ENCODE measurements around the gene HGF. TPM values are rescaled to one million over a fixed set of nuclear protein-coding genes. Genes with fewer than 3 reads are reported as not detected.

Gene HGF
- total RNA-seq, 1 experiment from 2014 or later = not detected

GRCh38 chr7:81789406-81790119 lies 19.7 kb upstream of the HGF start:
- H3K27me3 ChIP-seq (replicated peaks; ENCODE audit: control insufficient read depth, insufficient read depth, low read length) = no peaks in the 10 kb centered on the region
- ChIA-PET CTCF (no interaction called here), POLR2A (no interaction called here)
- H3K36me3 ChIP-seq (ENCODE audit: control insufficient read depth, insufficient read depth, low read length) = no peaks in the 10 kb centered on the region
- Mint-ChIP-seq H3K9me3 (ENCODE audit: unreplicated experiment) (no peaks in the 10 kb centered on the region), H3K27me3 (ENCODE audit: insufficient read depth, unreplicated experiment) (peaks cover 6% of the 10 kb centered on the region), H3K36me3 (ENCODE audit: insufficient read depth, unreplicated experiment) (no peaks in the 10 kb centered on the region), H3K4me1 (ENCODE audit: low read depth, unreplicated experiment) (no peaks in the 10 kb centered on the region), H3K27ac (ENCODE audit: unreplicated experiment) (no peak overlapping the region), H3K4me3 (ENCODE audit: unreplicated experiment) (no peak overlapping the region)
- DNase-seq = no peak
- no peaks in the 10 kb centered on the region for H3K9me3 ChIP-seq
- H3K4me3 ChIP-seq (ENCODE audit: low read depth, low read length) = no peak overlapping the region
- H3K4me1 ChIP-seq = no peaks in the 10 kb centered on the region
- intact Hi-C loops (cut with micrococcal nuclease; ENCODE audit: unreplicated experiment) = no loop called here
- TF ChIP-seq, protein P1, sequence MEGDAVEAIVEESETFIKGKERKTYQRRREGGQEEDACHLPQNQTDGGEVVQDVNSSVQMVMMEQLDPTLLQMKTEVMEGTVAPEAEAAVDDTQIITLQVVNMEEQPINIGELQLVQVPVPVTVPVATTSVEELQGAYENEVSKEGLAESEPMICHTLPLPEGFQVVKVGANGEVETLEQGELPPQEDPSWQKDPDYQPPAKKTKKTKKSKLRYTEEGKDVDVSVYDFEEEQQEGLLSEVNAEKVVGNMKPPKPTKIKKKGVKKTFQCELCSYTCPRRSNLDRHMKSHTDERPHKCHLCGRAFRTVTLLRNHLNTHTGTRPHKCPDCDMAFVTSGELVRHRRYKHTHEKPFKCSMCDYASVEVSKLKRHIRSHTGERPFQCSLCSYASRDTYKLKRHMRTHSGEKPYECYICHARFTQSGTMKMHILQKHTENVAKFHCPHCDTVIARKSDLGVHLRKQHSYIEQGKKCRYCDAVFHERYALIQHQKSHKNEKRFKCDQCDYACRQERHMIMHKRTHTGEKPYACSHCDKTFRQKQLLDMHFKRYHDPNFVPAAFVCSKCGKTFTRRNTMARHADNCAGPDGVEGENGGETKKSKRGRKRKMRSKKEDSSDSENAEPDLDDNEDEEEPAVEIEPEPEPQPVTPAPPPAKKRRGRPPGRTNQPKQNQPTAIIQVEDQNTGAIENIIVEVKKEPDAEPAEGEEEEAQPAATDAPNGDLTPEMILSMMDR (IDR thresholded peaks at IDR 0.05; ENCODE audit: insufficient read depth in 1 of 2, low read depth in 1 of 2, low read length in 1 of 2, severe bottlenecking in 1 of 2, unreplicated experiment in 1 of 2) = no peak
- no TSS peak for BruUV-seq (replicated peaks)

DNA sequence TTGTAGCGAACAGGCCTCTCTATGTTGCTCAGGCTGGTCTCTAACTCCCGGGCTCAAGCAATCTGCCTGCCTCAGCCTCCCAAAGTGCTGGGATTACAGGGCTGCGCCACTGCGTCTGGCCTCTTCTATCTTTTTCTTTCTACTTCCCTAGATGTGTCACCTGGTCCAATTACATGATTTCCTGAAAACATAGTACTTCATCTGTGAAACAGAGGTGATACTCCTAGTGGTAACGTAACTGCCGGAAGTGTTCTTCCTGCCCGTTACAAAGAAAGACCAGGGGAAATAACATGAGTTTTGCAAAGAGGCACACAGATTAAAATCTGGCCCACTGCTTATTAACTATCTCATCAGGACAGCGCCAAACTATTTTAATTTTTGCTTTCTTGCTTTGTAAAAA lies 18.4 kb upstream of the HGF start:
- H3K27me3 ChIP-seq (replicated peaks; ENCODE audit: control insufficient read depth, insufficient read depth, low read length) = no peaks in the 10 kb centered on the region
- Mint-ChIP-seq H3K27me3 (ENCODE audit: insufficient read depth, unreplicated experiment) (peaks cover 6% of the 10 kb centered on the region), H3K36me3 (ENCODE audit: insufficient read depth, unreplicated experiment) (no peaks in the 10 kb centered on the region), H3K27ac (ENCODE audit: unreplicated experiment) (no peak overlapping the region), H3K9me3 (ENCODE audit: unreplicated experiment) (no peaks in the 10 kb centered on the region), H3K4me3 (ENCODE audit: unreplicated experiment) (no peak overlapping the region), H3K4me1 (ENCODE audit: low read depth, unreplicated experiment) (no peaks in the 10 kb centered on the region)
- no peaks in the 10 kb centered on the region for H3K36me3 ChIP-seq (ENCODE audit: control insufficient read depth, insufficient read depth, low read length)
- no peak for DNase-seq
- intact Hi-C loops (cut with micrococcal nuclease; ENCODE audit: unreplicated experiment) = no loop called here
- H3K4me1 ChIP-seq = no peaks in the 10 kb centered on the region
- H3K9me3 ChIP-seq = no peaks in the 10 kb centered on the region
- no TSS peak for BruUV-seq (replicated peaks)
- no peak overlapping the region for H3K4me3 ChIP-seq (ENCODE audit: low read depth, low read length)
- CTCF ChIA-PET = no interaction called here
- TF ChIP-seq, protein P1 (IDR thresholded peaks at IDR 0.05; ENCODE audit: insufficient read depth in 1 of 2, low read depth in 1 of 2, low read length in 1 of 2, severe bottlenecking in 1 of 2, unreplicated experiment in 1 of 2) = no peak
- POLR2A ChIA-PET = no interaction called here

- no peak for DNase-seq
- TF ChIP-seq, protein P1 (IDR thresholded peaks at IDR 0.05; ENCODE audit: insufficient read depth in 1 of 2, low read depth in 1 of 2, low read length in 1 of 2, severe bottlenecking in 1 of 2, unreplicated experiment in 1 of 2) = no peak
- no peaks in the 10 kb centered on the region for H3K9me3 Mint-ChIP-seq (ENCODE audit: unreplicated experiment)
- no peaks in the 10 kb centered on the region for H3K36me3 Mint-ChIP-seq (ENCODE audit: insufficient read depth, unreplicated experiment)
- POLR2A ChIA-PET = no interaction called here
- Histone ChIP-seq H3K27me3 (replicated peaks; ENCODE audit: control insufficient read depth, insufficient read depth, low read length) (no peaks in the 10 kb centered on the region), H3K4me3 (ENCODE audit: low read depth, low read length) (no peak overlapping the region), H3K9me3 (no peaks in the 10 kb centered on the region), H3K36me3 (ENCODE audit: control insufficient read depth, insufficient read depth, low read length) (no peaks in the 10 kb centered on the region), H3K4me1 (no peaks in the 10 kb centered on the region)
- H3K27ac Mint-ChIP-seq (ENCODE audit: unreplicated experiment) = no peak overlapping the region
- intact Hi-C loops (cut with micrococcal nuclease; ENCODE audit: unreplicated experiment) = no loop called here
- H3K4me1 Mint-ChIP-seq (ENCODE audit: low read depth, unreplicated experiment) = no peaks in the 10 kb centered on the region
- no peak overlapping the region for H3K4me3 Mint-ChIP-seq (ENCODE audit: unreplicated experiment)
- CTCF ChIA-PET = no interaction called here
- no TSS peak for BruUV-seq (replicated peaks)
- H3K27me3 Mint-ChIP-seq (ENCODE audit: insufficient read depth, unreplicated experiment) = no peaks in the 10 kb centered on the region
Observed at GRCh38 chr7:81783818-81784217, 14.0 kb upstream of the HGF start.

All from Caco-2 (cell line).